NCI-H510A (cell line): ENCODE measurements around the gene USH1G.
"Not testable (repeated sequence)": the region's sequence is repeated elsewhere in the genome, so short reads cannot be mapped to it uniquely, and the experiment has no call there.

Experiments
- DNase-seq: peaks from one replicate; lab custom pipeline; 2025; lab: John Stamatoyannopoulos, UW

The USH1G gene

GRCh38 chr17:74930535-74931036 lies 7.5 kb upstream of the USH1G start:
- no peak for DNase-seq

- no peak for DNase-seq
These were observed 5.7 kb upstream of the USH1G start for GRCh38 chr17:74928786-74929185.

- DNase-seq = no peak
These were observed 2.2 kb upstream of the USH1G start for GRCh38 chr17:74925242-74925641.

- no peak for DNase-seq
These were observed 1.3 kb upstream of the USH1G start, which contains the start of gene OTOP2 for GRCh38 chr17:74924250-74924948. Gene OTOP2 (plus strand): TSS chr17:74924273. CDS start chr17:74924633, 360 bp downstream.

- no peak for DNase-seq
These were observed 639 bp upstream of the USH1G start for GRCh38 chr17:74923538-74924249.

GRCh38 chr17:74922172-74922571 lies 883 bp downstream of the USH1G start:
- DNase-seq = no peak

GRCh38 chr17:74921769-74922168 lies 1.3 kb downstream of the USH1G start:
- no peak for DNase-seq

- DNase-seq = no peak
These were observed 1.9 kb downstream of the USH1G start for GRCh38 chr17:74921026-74921681.

GRCh38 chr17:74920642-74921025 lies 2.4 kb downstream of the USH1G start:
- DNase-seq = no peak

- no peak for DNase-seq
These were observed 2.8 kb downstream of the USH1G start for GRCh38 chr17:74920306-74920620.

- DNase-seq = no peak
These were observed 3.4 kb downstream of the USH1G start for GRCh38 chr17:74919440-74920305.

- DNase-seq = no peak
These were observed 4.1 kb downstream of the USH1G start for GRCh38 chr17:74918906-74919305.

- no peak for DNase-seq
These were observed 5.6 kb downstream of the USH1G start for GRCh38 chr17:74917430-74917829.

- DNase-seq = no peak
These were observed 6.2 kb downstream of the USH1G start for GRCh38 chr17:74916851-74917199.

- no peak for DNase-seq
These were observed 6.8 kb downstream of the USH1G start for GRCh38 chr17:74916136-74916850.

- DNase-seq = not testable (repeated sequence)
These were observed 11.6 kb downstream of the USH1G start for GRCh38 chr17:74911423-74911822.

GRCh38 chr17:74909097-74909496 lies 14.0 kb downstream of the USH1G start:
- not testable (repeated sequence) for DNase-seq

GRCh38 chr17:74907012-74907411 lies 16.0 kb downstream of the USH1G start:
- DNase-seq = no peak

GRCh38 chr17:74906214-74906793 lies 16.8 kb downstream of the USH1G start:
- DNase-seq = not testable (repeated sequence)

- no peak for DNase-seq
These were observed 18.2 kb downstream of the USH1G start for GRCh38 chr17:74904687-74905409.
